ENCODE data around the gene KANSL3. TPM values are rescaled to one million over a fixed set of nuclear protein-coding genes. Genes with fewer than 3 reads are reported as not detected.
"Not testable (repeated sequence)": the region's sequence is repeated elsewhere in the genome, so short reads cannot be mapped to it uniquely, and the experiment has no call there.

KANSL3 gene
- total RNA-seq, 4 donors from 2014 or later = 20.1 to 39.6 (median 36.0) TPM

GRCh38 chr2:96555146-96555610 lies 82.9 kb downstream of the KANSL3 start:
- TF ChIP-seq, protein P1, sequence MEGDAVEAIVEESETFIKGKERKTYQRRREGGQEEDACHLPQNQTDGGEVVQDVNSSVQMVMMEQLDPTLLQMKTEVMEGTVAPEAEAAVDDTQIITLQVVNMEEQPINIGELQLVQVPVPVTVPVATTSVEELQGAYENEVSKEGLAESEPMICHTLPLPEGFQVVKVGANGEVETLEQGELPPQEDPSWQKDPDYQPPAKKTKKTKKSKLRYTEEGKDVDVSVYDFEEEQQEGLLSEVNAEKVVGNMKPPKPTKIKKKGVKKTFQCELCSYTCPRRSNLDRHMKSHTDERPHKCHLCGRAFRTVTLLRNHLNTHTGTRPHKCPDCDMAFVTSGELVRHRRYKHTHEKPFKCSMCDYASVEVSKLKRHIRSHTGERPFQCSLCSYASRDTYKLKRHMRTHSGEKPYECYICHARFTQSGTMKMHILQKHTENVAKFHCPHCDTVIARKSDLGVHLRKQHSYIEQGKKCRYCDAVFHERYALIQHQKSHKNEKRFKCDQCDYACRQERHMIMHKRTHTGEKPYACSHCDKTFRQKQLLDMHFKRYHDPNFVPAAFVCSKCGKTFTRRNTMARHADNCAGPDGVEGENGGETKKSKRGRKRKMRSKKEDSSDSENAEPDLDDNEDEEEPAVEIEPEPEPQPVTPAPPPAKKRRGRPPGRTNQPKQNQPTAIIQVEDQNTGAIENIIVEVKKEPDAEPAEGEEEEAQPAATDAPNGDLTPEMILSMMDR (IDR thresholded peaks at IDR 0.05) = no peak
- no peak for TF ChIP-seq POLR2A (IDR thresholded peaks at IDR 0.05)
- DNase-seq (ENCODE audit: low spot score in 2 of 2) = peak in 1 of 2 donors; percentile 84
- intact Hi-C loops (cut with DNase I; ENCODE audit: low total_unique reads) = no loop called here
- no peak overlapping the region for H3K4me3 ChIP-seq (ENCODE audit: low read depth, poor library complexity, severe bottlenecking)
- 72 to 74% methylated on average over 13 to 14 of the region's 14 CpGs for WGBS, 2 donors

DNA sequence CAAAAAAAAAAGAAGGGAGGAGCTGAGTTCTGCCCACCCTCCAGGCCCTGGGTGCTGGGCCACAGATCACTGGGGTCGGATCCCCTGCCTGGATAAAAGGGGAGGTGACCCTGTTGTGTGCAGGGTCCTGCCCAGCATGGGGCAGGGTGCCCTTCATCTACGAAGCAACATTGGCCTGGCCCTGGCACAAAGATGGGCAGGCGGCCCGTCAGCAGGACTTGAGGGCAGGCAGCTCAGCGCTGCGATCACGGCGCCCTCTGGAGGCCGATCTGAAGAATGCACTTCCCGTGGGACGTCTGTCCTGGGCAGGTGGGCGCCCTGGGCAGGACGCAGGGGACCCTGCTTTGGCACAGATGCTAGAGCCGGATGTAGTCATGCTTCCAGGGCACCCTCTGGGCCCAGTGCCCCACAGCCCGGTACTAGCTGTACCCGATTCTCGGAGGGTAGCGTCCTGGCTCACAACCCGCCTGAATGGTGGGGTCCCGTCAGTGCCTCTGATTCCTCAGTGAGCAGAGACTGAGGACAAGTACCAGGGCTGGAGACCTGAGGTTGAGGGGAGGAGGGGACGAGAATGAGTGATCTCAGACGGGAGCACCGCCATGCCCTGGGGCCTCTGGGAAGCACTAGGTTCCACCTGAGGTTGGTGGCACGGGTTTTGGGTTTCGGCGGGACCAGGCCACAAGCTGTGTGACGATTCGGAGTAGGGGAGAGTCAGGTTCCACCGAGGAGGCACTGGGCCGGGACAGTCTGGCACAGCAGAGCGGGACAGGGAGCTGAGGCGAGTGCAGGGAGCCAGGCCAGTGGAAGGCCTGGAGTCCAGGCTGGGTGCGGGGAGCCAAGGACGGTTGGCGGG lies 83.6 kb downstream of the KANSL3 start:
- intact Hi-C loops (cut with DNase I; ENCODE audit: low total_unique reads) = no loop called here

GRCh38 chr2:96553957-96554292 lies 84.2 kb downstream of the KANSL3 start:
- intact Hi-C loops (cut with DNase I; ENCODE audit: low total_unique reads); H3K4me3 ChIP-seq (ENCODE audit: low read depth, poor library complexity, severe bottlenecking): not testable (repeated sequence)
- 33 to 34% methylated on average over 9 of the region's 9 CpGs for WGBS, 2 donors

More for the DNA sequence above, 83.6 kb downstream of the KANSL3 start:
- WGBS, 2 donors = 18 to 25% methylated on average over 25 to 32 of the region's 35 CpGs
- DNase-seq (ENCODE audit: low spot score in 2 of 2) = peak in 1 of 2 donors; percentile 95
- H3K4me3 ChIP-seq (ENCODE audit: low read depth, poor library complexity, severe bottlenecking) = no peak overlapping the region
- TF ChIP-seq, protein P1 (IDR thresholded peaks at IDR 0.05) = peak in 1 of 3 donors; percentile 83
- no peak for TF ChIP-seq POLR2A (IDR thresholded peaks at IDR 0.05)

DNA sequence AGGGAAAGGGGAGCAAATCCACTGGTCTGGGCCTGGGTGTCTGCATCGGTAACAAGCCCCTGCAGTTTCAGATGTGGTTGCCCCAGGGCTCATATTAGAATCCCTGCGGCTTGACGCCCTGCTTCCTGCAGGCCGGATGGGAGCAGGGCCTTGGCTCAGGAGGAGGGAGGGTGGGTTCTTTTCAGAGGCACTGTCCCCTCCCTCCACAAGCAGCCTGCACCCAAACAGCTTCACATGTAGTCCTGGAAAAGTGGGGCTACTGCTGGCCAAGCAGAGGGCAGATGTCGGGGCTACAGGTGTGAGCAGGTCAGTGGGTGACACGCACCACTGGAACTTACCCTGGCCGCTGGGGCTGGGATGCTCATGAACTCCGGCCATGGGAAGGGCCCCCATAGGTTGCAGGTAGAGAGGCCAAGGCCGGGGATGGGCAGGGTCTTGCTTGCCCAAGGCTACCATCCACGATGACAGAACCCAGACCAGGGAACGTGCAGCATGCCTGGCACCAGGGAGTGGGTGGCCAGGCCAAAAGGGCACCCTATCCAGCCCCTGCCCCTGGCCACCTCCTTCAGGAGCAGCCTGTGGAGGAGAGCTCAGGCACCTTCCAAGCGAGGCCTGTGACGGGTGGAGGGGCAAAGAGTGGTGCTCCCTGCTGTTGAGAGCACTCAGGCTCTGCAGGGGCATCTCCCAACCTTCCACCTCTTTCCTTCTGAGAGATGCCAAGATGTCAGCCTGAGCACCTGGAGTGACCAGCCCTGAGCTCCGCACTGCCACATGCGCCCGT lies 84.7 kb downstream of the KANSL3 start:
- intact Hi-C loops (cut with DNase I; ENCODE audit: low total_unique reads) = no loop called here
- peak in 1 of 2 donors; percentile 87 for DNase-seq (ENCODE audit: low spot score in 2 of 2)
- 82 to 84% methylated on average over 14 to 16 of the region's 16 CpGs for WGBS, 2 donors

More at GRCh38 chr2:96553957-96554292, 84.2 kb downstream of the KANSL3 start:
- DNase-seq (ENCODE audit: low spot score in 2 of 2) = not testable (repeated sequence)

GRCh38 chr2:96552315-96553175 lies 85.6 kb downstream of the KANSL3 start:
- peak in 1 of 2 donors; percentile 81 for DNase-seq (ENCODE audit: low spot score in 2 of 2)
- intact Hi-C loops (cut with DNase I; ENCODE audit: low total_unique reads) = no loop called here
- TF ChIP-seq, protein P1 (IDR thresholded peaks at IDR 0.05) = no peak
- TF ChIP-seq POLR2A (IDR thresholded peaks at IDR 0.05) = no peak
- WGBS, 2 donors = 82 to 88% methylated on average over 15 to 18 of the region's 18 CpGs
- H3K4me3 ChIP-seq (ENCODE audit: low read depth, poor library complexity, severe bottlenecking) = no peak overlapping the region

More for the DNA sequence above, 84.7 kb downstream of the KANSL3 start:
- TF ChIP-seq POLR2A (IDR thresholded peaks at IDR 0.05) = no peak
- TF ChIP-seq, protein P1 (IDR thresholded peaks at IDR 0.05) = no peak
- H3K4me3 ChIP-seq (ENCODE audit: low read depth, poor library complexity, severe bottlenecking) = no peak overlapping the region
